Pulmonary artery endothelial cell (primary cell): ENCODE data around the gene UBE2L6. TPM values are rescaled to one million over a fixed set of nuclear protein-coding genes. Genes with fewer than 3 reads are reported as not detected.

Experiments
- DNase-seq: peaks from one replicate; pipeline ENCODE4 v3.0.0-alpha.2; 2011; ENCODE audit warnings: low read depth, low spot score
- total RNA-seq: library from RNA; depleted of rRNA; stranded (reverse); fragments of >200 nt; gene quantifications from 2 replicates; pipeline ENCODE4 v1.2.3, GENCODE V29; 2014

The UBE2L6 gene
- total RNA-seq, 1 donor from 2014 or later: 34.5 TPM

DNA sequence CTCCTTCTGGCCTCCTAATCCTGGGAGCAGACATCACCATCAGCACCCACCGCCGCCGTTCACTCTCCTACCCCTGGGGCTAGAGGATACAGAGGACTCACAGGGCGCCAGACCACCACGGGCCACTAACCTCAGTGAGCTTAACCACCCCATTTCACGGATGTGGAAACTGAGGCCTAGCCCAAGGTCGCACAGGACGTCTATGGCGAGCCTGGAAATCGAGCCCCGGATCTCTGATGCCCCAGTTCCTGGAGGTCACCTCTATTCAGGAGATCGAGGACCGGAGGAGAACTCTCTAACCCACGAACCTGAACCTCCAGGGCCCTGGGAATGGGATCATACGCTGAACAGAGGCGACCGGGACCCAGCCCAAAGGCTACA, 37.3 kb downstream of the UBE2L6 start:
- DNase-seq: no peak

- no peak for DNase-seq
These were observed 38.5 kb downstream of the UBE2L6 start for GRCh38 chr11:57529012-57529411.

GRCh38 chr11:57527056-57527631, 40.3 kb downstream of the UBE2L6 start:
- no peak for DNase-seq

GRCh38 chr11:57523419-57523818, 44.1 kb downstream of the UBE2L6 start:
- DNase-seq: no peak

DNA sequence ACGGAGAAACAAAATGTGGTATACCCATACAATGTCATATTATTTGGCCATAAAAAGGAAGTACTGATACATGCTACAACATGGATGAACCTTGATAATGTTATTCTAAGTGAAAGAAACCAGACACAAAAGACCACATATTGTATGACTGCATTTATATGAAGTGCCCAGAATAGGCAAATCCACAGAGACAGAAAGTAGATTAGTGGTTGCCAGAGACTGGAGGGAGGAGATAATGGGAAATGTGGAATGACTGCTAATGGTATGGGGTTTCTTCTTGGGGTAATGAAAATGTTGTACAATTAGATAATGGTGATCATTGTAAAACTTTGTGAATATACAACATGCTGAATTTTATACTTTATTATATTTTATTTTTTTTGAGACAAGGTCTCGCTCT, 46.4 kb downstream of the UBE2L6 start:
- no peak for DNase-seq

GRCh38 chr11:57516061-57516443, 51.4 kb downstream of the UBE2L6 start:
- no peak for DNase-seq

DNA sequence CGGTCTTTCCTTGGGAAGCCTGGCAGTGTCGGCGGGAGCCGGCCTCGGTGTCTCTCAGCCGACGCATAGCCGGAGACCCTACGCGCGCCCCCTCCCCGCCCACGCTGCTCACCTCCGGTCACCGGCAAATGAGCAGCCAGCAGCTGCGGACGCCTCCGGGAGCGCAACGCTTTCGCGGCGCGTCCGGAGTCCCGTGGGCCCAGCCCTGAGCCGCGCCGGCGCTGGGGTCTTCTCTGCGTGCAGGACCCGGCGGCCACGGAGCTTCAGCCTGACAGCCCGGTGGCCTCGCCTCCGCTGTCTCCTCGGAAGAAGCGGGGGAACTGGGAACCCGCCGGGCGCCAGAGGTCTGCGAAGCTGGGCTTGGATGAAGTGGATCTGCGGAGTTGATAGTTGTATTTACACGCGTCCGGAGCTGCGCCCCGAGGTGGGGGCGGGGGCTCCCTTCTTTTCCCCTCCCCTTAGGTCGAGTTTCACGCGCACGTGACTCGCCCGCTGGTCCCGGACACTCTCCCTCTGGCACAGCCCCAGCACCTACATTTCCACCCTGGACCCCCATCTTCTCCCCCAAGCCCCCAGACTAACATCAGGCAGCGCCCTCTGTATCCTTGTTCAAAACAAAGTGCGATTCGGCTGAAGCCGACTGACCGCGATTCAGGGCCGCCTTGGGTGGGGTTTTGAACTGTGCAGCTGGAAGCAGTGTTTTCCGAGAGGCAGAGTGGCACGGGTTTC, 52.0 kb downstream of the UBE2L6 start, which contains the start of gene SLC43A1:
Gene SLC43A1, minus strand, starts transcription at position 371 of the 729 bp plus-strand sequence. CDS start 1,591 bp downstream, outside the sequence.
- DNase-seq: no peak

DNA sequence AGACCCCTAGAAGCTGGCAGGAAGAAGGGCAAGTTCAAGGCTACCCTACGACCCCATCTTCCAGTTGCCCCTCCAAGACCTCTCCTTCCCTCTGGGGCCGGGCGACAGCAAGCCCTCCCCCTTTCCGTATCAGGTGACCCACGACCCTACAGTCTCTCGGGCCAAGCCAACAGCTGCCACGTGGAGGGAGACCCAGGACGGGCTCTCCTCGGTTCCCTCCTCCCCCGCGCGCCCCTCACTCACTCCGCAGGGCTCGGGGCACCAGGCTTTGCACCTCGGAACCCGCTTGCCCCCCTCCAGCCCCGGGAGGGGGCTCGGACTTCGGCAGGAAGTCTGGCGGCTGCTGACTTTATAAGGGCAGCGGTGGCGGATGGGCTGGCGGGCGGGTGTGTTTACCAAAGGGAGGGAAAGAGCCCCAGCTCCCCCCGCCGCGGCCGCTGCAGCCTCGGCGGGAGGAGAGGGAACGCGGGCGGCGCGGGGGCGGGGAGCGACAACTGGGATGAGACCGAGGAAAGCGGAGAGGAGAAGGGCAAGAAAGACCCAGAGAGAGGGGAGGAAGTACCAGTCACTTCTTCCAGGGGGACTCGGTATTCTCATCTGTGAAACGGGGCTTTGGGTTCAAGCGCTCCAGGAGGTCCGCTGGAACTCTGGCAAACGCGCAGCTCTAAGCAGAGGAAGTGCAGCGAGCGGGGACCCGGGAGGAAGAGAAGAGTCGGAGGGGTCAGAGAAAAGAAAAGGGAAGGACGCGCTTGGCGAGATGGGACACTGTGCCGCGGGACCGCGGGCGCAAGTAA, 52.7 kb downstream of the UBE2L6 start:
- DNase-seq: no peak

DNA sequence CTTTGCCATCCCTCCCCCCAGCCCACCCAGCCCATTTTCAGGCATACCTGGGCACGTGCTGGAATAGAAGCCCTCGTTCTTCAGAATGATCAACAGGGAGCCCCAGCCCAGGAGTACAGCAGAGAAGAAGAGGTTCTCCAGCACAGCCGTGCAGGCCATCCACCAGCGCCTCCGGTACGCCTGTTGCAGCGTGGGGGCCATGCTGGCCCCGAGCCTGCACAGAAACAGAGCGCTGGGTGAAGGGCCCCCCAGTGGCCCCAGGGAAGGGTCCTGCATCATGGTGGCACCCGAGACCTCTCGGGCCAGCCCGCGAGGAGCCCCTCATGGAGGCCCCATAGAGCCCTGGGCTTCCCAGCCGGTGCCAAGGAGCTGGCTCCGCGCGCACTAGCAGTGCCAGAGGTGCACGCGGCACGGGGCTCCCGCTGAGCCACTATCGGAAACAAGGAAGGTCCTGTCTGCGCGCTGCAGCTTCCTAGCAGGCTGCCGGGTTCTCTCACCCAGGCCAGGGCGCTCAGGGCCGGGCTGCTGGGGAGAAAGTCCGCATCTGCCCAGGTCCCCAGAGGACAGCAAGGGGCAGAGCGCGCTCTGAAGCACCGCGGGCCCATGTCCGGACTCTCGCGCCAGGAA, 53.4 kb downstream of the UBE2L6 start:
- DNase-seq: no peak

DNA sequence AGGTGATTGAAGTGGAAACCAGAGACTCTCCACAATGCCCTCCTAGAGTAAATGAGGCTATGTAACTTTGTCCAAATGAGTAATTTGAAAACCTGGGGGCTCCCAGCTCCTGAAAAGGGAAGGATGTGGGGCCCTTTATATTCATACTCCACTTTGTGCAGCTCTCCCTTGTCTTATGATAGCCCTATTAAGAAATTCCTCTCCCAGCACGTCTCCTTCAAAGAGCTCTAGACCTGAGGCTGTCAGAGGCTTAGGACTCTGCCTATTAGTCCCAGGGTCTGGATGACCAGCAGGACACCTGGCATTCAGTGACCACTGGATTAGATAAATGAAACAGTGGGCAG, 54.0 kb downstream of the UBE2L6 start:
- no peak for DNase-seq

DNA sequence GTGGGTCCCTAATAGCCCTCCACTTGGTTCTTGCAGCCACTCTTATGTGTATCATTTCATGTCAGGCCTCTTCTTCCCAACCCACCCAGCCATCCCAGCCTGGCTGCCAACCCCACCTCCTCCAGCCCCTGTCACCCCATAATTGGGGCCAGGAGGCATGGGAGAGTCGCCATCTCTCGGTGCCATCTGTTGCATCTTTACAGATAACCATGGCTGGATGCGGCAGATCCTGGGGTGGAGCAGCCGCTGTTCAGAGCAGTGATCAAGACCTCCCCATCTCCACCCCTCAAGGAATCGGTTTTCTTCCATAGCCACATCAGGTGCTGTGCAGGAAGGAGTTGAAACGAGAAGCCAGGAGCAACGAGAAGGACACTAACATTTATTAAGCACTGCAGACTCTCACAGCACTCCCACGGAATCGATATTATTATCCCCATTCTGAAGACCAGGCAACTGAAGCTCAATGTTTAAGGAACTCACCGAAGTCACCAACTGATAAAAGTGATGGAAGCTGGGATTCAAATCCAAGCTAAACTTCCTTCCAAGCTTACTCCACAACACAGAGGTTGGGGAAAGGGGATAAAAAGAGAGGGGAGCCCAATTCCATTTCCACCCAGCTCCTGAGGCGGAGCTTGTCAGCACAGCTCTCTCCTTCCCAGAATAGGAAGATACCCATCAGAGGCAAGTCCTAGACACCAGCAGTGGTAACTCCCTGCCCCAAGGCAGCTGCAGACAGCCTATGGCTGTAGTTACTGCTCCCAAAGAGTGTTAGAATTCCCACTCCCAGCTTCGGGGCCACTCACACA, 54.6 kb downstream of the UBE2L6 start:
- no peak for DNase-seq

- DNase-seq: no peak
These were observed 55.6 kb downstream of the UBE2L6 start for GRCh38 chr11:57511741-57512430.

DNA sequence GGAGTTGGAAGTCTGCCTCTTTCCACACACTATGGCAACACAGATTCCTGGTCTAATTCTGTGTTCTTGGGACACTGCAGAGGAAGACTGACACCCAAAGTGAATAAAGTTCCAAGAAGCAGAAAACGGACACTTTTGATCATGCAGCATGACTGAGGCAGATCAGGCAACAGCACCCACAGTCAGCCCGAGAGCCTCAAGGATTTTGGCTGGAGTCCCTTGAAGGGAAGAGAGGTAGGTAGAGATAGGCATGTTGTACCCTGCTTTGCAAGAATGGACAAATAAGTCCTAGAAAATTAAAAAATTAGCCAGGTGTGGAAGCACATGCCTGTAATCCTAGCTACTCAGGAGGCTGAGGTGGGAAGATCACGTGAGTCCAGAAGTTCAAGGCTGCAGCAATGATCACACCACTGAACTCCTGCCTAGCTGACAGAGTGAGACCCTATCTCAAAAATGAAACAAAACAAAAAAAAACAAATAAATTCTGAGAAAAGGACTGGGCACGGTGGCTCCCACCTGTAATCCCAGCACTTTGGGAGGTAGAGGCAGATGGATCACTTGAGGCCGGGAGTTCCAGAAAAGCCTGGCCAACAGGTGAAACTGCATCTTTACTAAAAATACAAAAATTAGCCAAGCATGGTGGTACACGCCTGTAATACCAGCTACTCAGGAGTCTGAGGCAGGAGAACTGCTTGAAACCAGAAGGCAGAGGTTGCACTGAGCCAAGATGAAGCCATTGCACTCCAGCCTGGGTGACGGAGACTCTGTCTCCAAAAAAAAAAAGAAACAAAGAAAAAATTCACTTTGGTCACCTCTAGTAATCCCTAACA, 58.9 kb downstream of the UBE2L6 start:
- DNase-seq: no peak

GRCh38 chr11:57506522-57506921, 61.0 kb downstream of the UBE2L6 start:
- no peak for DNase-seq

GRCh38 chr11:57504511-57504910, 63.0 kb downstream of the UBE2L6 start:
- DNase-seq: no peak

DNA sequence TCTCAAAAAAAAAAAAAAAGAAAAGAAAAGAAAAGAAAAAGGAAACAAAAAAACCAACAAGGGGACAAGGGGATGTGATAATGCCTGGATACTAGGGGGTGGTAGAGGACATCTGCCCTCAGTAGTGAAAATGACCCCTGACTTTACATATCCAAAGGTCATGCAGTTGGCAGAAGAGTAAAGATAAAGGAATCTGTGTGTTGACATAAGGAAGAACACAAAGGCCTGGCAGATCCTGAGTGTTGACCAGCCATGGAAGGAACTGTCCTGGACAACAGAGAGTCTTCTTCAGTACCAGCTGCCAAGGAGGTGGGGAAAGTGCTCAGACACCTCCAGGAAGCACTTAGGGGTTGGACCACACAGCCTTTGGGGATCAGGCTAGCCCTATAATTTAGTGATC, 64.6 kb downstream of the UBE2L6 start:
- no peak for DNase-seq

- DNase-seq: no peak
These were observed 65.1 kb downstream of the UBE2L6 start for GRCh38 chr11:57502376-57502775.

DNA sequence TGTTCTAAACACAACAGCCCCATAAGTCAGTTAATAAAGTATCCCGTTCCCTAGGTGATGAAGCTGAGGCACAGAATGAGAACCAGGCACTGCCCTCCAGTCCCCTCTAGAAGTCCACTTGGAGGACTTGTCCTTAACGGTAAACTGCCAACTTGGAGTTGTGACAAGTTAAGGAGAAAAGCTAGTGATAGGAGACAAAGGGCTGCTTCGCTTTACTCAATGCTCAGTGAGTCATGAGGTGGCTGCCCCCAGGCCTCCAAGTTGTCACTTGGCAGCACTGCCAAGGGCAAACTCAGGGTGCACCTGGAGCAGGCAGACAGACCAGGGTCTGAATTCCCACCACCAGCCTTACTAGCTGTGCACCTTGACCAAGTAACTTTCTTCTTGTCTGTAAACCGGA, 65.5 kb downstream of the UBE2L6 start:
- DNase-seq: no peak
